Rectal smooth muscle tissue (tissue), 1 donor: ENCODE measurements around the gene CCDC102A.

Source experiments
- H3K27ac ChIP-seq: one replicate; pipeline ENCODE4 v1.7.0; 2013; ENCODE audit warnings: low read depth, low read length, inconsistent platforms
- H3K27me3 ChIP-seq: one replicate; pipeline ENCODE4 v1.7.0; 2013; ENCODE audit warnings: low read length; ENCODE audit not compliant: control insufficient read depth, insufficient read depth
- H3K36me3 ChIP-seq: one replicate; pipeline ENCODE4 v1.7.0; 2013; ENCODE audit warnings: low read length; ENCODE audit not compliant: control insufficient read depth, insufficient read depth
- H3K4me1 ChIP-seq: one replicate; pipeline ENCODE4 v1.7.0; 2013; ENCODE audit warnings: low read length; ENCODE audit not compliant: control insufficient read depth, insufficient read depth
- H3K4me3 ChIP-seq: one replicate; pipeline ENCODE4 v1.7.0; 2013; ENCODE audit warnings: low read length
- H3K9ac ChIP-seq: one replicate; pipeline ENCODE4 v1.7.0; 2013; ENCODE audit warnings: low read length

CCDC102A gene

DNA sequence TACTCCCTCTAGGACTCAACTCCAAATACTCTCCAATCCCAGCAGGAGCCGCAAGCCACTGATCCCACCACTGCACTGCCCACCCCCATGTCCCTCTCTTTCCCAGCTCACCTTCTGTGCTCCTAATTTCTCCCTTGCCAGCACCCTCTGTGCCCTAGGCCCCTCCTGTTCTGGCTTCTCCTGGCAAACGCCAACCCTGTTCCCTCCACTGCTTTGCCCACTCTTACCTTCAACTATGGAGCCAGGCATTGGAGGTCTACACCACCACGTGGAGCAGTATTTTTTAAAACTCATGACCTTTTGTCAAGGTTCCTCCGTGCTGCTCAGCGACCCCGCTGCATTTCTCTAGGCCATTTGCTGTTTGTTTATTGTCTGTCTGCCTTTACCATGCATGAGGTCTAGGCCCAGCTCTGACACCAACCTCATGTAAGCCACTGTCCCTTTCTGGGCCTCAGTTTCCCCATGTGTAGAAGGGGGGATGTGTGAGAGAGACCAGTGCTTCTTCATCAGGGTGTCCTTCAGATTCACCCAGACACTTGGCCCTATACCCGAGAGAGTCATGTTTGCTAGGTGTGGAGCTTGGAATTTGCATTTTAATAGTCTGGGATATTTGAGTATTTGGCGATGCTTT, 4.6 kb downstream of the CCDC102A start:
- H3K36me3 ChIP-seq, result no peaks in the 10 kb centered on the region
- no peak overlapping the region for H3K4me3 ChIP-seq
- no peak overlapping the region for H3K27ac ChIP-seq
- H3K9ac ChIP-seq, result no peak overlapping the region
- no peaks in the 10 kb centered on the region for H3K27me3 ChIP-seq
- H3K4me1 ChIP-seq, result peaks cover 22% of the 10 kb centered on the region

- Histone ChIP-seq H3K36me3 (no peaks in the 10 kb centered on the region), H3K27ac (no peak overlapping the region), H3K4me1 (peaks cover 22% of the 10 kb centered on the region), H3K4me3 (no peak overlapping the region), H3K9ac (no peak overlapping the region), H3K27me3 (no peaks in the 10 kb centered on the region)
Observed at GRCh38 chr16:57531253-57531575, 5.2 kb downstream of the CCDC102A start.

DNA sequence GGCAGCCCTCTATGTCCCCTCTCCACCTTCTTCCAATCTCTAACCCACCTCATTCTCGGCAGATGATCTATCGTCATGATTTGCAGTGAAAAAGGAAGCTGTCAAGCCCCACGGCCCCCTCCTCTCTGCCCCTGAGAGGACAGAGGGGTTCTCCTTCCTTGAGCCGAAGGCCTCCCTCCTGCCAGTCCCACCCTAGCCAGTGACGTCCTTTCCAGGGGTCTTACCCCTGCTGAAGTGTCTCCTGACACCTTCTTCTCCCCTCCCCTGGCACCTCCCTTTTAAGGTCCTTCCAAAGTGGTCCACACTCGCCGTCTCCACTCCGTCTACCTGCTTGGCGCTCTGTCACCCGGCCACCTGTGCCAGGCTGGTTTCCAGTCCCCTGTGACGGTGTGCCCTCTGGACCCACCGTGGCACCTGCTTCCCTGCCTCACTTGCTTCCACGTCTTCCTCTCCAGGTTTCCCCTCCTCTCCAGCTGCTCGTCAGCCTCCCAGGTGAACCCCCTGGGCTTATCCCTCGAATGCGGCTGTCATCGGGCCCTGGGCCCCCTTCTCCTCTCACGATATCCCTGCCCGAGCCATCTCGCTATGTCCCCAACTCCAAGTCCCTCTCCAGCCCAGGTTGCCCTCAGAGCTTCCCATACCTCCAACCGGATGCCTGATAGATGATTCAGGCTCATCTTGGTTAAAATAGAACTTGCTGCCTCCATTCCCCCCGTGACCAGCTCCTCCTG, 5.7 kb downstream of the CCDC102A start:
- no peak overlapping the region for H3K9ac ChIP-seq
- H3K27ac ChIP-seq, result peak overlapping the region; percentile 48
- H3K36me3 ChIP-seq, result no peaks in the 10 kb centered on the region
- no peaks in the 10 kb centered on the region for H3K27me3 ChIP-seq
- H3K4me3 ChIP-seq, result no peak overlapping the region
- H3K4me1 ChIP-seq, result peaks cover 22% of the 10 kb centered on the region

DNA sequence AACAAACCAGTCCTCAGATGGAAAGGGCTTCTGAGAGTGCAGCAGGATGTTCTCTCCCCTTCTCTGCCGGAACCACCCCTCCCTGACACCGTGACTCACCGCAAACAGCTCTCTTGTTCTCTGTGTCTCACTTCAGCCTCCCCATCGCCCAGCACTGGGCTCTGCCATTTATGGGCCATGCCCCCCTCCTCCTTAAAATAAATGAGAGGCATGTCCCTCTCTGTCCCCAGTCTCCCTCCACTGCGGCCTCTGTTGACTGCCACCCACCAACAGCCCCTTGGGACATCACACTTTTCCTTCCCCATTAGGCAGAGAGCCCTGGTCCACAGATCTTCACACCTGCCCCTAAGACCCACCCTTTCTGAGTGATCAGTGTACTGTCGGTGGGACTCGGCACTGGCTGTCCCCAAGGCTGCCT, 6.3 kb downstream of the CCDC102A start:
- Histone ChIP-seq H3K27ac (peak overlapping the region; percentile 48), H3K36me3 (peaks cover 2% of the 10 kb centered on the region), H3K4me1 (peaks cover 19% of the 10 kb centered on the region), H3K9ac (no peak overlapping the region), H3K4me3 (no peak overlapping the region), H3K27me3 (no peaks in the 10 kb centered on the region)

GRCh38 chr16:57529391-57530103, 6.8 kb downstream of the CCDC102A start:
- no peak overlapping the region for H3K4me3 ChIP-seq
- peaks cover 18% of the 10 kb centered on the region for H3K4me1 ChIP-seq
- no peaks in the 10 kb centered on the region for H3K27me3 ChIP-seq
- H3K36me3 ChIP-seq, result peaks cover 2% of the 10 kb centered on the region
- H3K27ac ChIP-seq, result peak overlapping the region; percentile 47
- no peak overlapping the region for H3K9ac ChIP-seq

DNA sequence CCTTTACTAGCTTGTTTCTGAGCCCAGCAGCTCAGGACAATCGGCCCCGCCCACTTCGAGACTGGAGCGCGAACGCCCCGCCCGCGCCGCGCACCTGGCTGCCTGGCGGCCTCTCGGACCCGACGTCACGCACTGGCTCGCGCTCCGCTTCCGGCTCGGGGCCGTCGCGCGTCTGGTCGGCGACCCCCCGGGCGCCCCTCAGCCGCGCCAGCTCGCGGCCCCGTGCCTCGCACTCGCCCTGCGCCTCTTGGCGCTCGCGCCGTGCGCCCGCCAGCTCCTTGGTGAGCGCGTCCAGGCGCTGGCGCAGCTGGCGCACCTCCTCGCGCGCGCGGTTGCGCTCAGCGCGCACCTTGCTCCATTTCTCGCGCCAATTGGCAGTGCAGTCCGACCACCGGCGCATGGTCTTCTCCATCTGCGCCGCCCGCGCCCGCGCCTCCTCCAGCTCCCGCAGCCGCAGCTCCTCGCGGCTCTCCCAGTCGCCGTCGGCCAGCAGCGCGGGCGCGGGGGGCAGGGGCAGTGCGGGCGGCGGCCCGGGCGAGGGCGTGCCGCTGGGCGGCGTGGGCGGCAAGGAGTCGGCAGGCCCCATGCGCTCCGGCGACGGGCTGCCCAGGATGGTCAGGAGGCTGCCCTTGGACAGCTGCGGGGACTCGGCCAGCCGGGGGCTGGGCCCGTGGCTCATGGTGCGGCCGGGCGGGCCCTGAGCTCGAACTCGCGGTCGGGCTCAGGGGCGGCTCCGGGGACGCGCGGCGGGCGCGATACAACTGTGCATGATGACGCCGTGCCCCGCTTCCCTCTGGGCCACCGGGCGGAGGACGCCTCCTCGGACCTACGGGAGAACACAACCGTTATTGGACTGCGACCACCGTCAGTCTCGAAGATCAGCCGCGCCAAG, 7.6 kb downstream of the CCDC102A start:
- no peak overlapping the region for H3K4me3 ChIP-seq
- no peaks in the 10 kb centered on the region for H3K27me3 ChIP-seq
- peaks cover 2% of the 10 kb centered on the region for H3K36me3 ChIP-seq
- H3K27ac ChIP-seq, result no peak overlapping the region
- no peak overlapping the region for H3K9ac ChIP-seq
- peaks cover 18% of the 10 kb centered on the region for H3K4me1 ChIP-seq

DNA sequence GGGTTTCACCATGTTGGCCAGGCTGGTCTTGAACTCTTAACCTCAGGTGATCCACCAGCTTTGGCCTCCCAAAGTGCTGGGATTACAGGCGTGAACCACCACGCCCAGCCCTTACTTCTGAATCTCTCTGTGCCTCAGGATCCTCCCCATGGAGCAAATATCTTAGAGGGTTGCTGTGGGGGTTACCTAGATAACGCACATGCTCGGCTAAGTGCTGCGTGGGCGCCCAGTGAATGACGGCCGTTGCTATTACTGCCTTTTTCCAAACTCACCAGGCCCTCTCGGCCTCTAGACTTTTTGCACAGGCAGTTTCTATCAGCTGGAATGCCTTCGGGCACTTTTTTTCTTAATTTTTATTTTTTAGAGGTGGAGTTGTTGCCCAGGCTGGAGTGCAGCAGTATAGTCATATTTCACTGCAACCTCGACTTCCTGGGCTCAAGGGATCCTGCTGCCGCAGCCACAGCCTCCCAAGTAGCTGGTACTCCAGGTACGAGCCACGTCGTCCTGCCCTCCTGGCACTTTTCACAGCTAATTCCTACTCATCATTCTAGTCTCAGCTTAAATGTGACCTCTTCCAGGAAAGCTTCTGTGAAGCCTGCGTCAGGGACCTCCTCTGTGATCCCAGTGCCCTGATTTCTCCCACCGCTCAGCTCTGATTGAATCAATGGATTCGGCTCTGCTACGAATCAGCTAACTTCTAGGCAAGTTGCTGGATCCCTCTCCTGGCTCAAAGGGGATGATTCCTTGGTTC, 8.6 kb downstream of the CCDC102A start:
- H3K27ac ChIP-seq, result no peak overlapping the region
- H3K4me3 ChIP-seq, result no peak overlapping the region
- no peaks in the 10 kb centered on the region for H3K27me3 ChIP-seq
- H3K36me3 ChIP-seq, result peaks cover 2% of the 10 kb centered on the region
- H3K4me1 ChIP-seq, result peaks cover 9% of the 10 kb centered on the region
- H3K9ac ChIP-seq, result no peak overlapping the region

DNA sequence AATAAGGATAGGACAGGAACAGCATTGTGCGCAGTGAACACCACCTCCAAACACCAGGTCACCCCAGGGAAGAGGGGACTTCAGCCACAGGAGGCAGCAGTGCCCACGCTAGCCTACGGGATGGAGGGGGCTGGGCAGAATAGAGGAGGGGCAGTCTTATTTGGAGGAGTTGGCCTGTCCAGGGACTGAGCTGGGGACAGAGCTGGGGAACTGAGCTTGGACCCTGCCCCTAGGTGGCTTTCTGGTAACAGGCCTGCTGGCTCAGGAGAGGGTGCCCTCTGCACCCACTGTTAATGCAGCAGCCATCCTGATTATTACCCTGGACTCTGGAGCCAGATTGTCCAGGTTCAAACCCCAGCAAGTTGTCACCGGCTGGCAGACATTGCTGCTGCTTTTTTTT, 9.3 kb downstream of the CCDC102A start:
- Histone ChIP-seq H3K4me3 (no peak overlapping the region), H3K4me1 (peaks cover 5% of the 10 kb centered on the region), H3K36me3 (peaks cover 2% of the 10 kb centered on the region), H3K27ac (no peak overlapping the region), H3K27me3 (no peaks in the 10 kb centered on the region), H3K9ac (no peak overlapping the region)

DNA sequence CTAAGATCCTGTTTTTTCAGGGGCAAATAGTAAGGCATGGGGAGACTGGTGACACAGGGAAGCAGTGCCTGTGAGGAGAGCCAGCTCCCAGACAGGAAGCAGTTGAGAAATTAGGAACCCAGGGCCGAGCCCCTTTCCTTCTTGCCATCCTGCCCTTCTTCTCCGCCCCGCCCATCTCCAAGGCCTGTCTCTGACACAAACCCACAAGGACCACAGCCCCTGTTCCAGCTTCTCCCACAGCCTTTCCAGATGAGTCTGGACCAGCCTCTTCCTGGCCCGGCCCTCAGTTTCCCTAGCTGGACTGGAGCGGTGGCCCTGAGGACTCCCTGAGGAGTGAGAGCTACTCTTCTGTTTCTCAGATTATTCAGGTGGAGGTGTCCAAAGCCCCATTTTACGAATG, 9.9 kb downstream of the CCDC102A start:
- Histone ChIP-seq H3K9ac (no peak overlapping the region), H3K36me3 (peaks cover 2% of the 10 kb centered on the region), H3K27ac (no peak overlapping the region), H3K4me1 (peaks cover 5% of the 10 kb centered on the region), H3K27me3 (no peaks in the 10 kb centered on the region), H3K4me3 (no peak overlapping the region)

- Histone ChIP-seq H3K27ac (no peak overlapping the region), H3K4me1 (peaks cover 5% of the 10 kb centered on the region), H3K9ac (no peak overlapping the region), H3K4me3 (no peak overlapping the region), H3K27me3 (no peaks in the 10 kb centered on the region), H3K36me3 (peaks cover 2% of the 10 kb centered on the region)
Observed at GRCh38 chr16:57525761-57526160, 10.6 kb downstream of the CCDC102A start.

GRCh38 chr16:57522960-57523359, 13.4 kb downstream of the CCDC102A start:
- peaks cover 2% of the 10 kb centered on the region for H3K36me3 ChIP-seq
- H3K27me3 ChIP-seq, result no peaks in the 10 kb centered on the region
- no peak overlapping the region for H3K27ac ChIP-seq
- H3K4me3 ChIP-seq, result no peak overlapping the region
- no peak overlapping the region for H3K9ac ChIP-seq
- H3K4me1 ChIP-seq, result no peaks in the 10 kb centered on the region
